H9 (cell line): Measurements from ENCODE around the gene OR8G5. TPM values are rescaled to one million over a fixed set of nuclear protein-coding genes. Genes with fewer than 3 reads are reported as not detected.

Experiments
- DNase-seq: peaks from one replicate; pipeline ENCODE4 v3.0.0-alpha.2; 2017
- H2AFZ ChIP-seq: one replicate; pipeline ENCODE4 v1.6.1; 2013; ENCODE audit warnings: mild to moderate bottlenecking, low read length, control low read depth, moderate library complexity
- H2AK5ac ChIP-seq: 2 replicates; pipeline ENCODE4 v1.6.1; 2013; ENCODE audit warnings: low read length, control low read depth, mixed read lengths; ENCODE audit not compliant: insufficient read length
- H2BK120ac ChIP-seq: one replicate; pipeline ENCODE4 v1.6.1; 2013; ENCODE audit warnings: low read depth, mild to moderate bottlenecking, low read length, control low read depth, inconsistent platforms; ENCODE audit not compliant: poor library complexity, severe bottlenecking
- H2BK12ac ChIP-seq: 2 replicates; pipeline ENCODE4 v1.6.1; 2013; ENCODE audit warnings: low read length, control low read depth, mixed read lengths, low read depth; ENCODE audit not compliant: insufficient read length
- H2BK15ac ChIP-seq: 2 replicates; pipeline ENCODE4 v1.6.1; 2013; ENCODE audit warnings: low read depth, low read length, control low read depth
- H2BK20ac ChIP-seq: one replicate; pipeline ENCODE4 v1.6.1; 2013; ENCODE audit warnings: low read depth, mild to moderate bottlenecking, low read length, control low read depth, inconsistent platforms; ENCODE audit not compliant: poor library complexity, severe bottlenecking
- H2BK5ac ChIP-seq: 2 replicates; pipeline ENCODE4 v1.6.1; 2013; ENCODE audit warnings: low read length, control low read depth, mixed read lengths; ENCODE audit not compliant: insufficient read length
- H3K14ac ChIP-seq: 2 replicates; pipeline ENCODE4 v1.6.1; 2013; ENCODE audit warnings: low read length, control low read depth; ENCODE audit not compliant: insufficient read depth
- H3K18ac ChIP-seq: 2 replicates; pipeline ENCODE4 v1.6.1; 2013; ENCODE audit warnings: low read depth, mild to moderate bottlenecking, mixed read lengths, low read length, control low read depth; ENCODE audit not compliant: insufficient read length
- H3K23ac ChIP-seq: 2 replicates; pipeline ENCODE4 v1.6.1; 2013; ENCODE audit warnings: low read length, control low read depth, mixed read lengths, low read depth; ENCODE audit not compliant: insufficient read length
- H3K23me2 ChIP-seq: 2 replicates; pipeline ENCODE4 v1.6.1; 2013; ENCODE audit warnings: low read depth, mild to moderate bottlenecking, mixed read lengths, low read length, control low read depth; ENCODE audit not compliant: insufficient read length, poor library complexity, severe bottlenecking
- H3K27ac ChIP-seq: 2 replicates; pipeline ENCODE4 v1.5.1; 2013; ENCODE audit warnings: low read length, control low read depth, mixed read lengths, low read depth; ENCODE audit not compliant: insufficient read length
- H3K27me3 ChIP-seq: 2 replicates; pipeline ENCODE4 v1.6.1; 2013; ENCODE audit warnings: low read length, control low read depth, inconsistent platforms; ENCODE audit not compliant: insufficient read depth
- H3K4ac ChIP-seq: 2 replicates; pipeline ENCODE4 v1.6.1; 2013; ENCODE audit warnings: low read depth, mild to moderate bottlenecking, control low read depth, inconsistent platforms, low read length, moderate library complexity
- H3K4me1 ChIP-seq: 2 replicates; pipeline ENCODE4 v1.6.1; 2013; ENCODE audit warnings: low read length, control low read depth, inconsistent platforms; ENCODE audit not compliant: insufficient read depth
- H3K4me2 ChIP-seq: 2 replicates; pipeline ENCODE4 v1.6.1; 2013; ENCODE audit warnings: low read length, control low read depth, mixed read lengths; ENCODE audit not compliant: insufficient read length, insufficient read depth
- H3K56ac ChIP-seq: 2 replicates; pipeline ENCODE4 v1.6.1; 2013; ENCODE audit warnings: low read depth, mild to moderate bottlenecking, mixed read lengths, low read length, control low read depth; ENCODE audit not compliant: insufficient read length
- H3K79me1 ChIP-seq: 2 replicates; pipeline ENCODE4 v1.6.1; 2013; ENCODE audit warnings: low read depth, mild to moderate bottlenecking, moderate library complexity, low read length, control low read depth, inconsistent platforms; ENCODE audit not compliant: insufficient read depth, poor library complexity, severe bottlenecking
- H3K79me2 ChIP-seq: 2 replicates; pipeline ENCODE4 v1.6.1; 2013; ENCODE audit warnings: low read length, control low read depth, inconsistent platforms; ENCODE audit not compliant: insufficient read depth
- H3K9ac ChIP-seq: 2 replicates; pipeline ENCODE4 v1.6.1; 2013; ENCODE audit warnings: low read length, control low read depth, mixed read lengths; ENCODE audit not compliant: insufficient read length; ENCODE audit errors: extremely low read depth
- H3K9me3 ChIP-seq: one replicate; pipeline ENCODE4 v1.6.1; 2013; ENCODE audit warnings: low read depth, low read length, inconsistent platforms; ENCODE audit not compliant: control insufficient read depth
- H3T11ph ChIP-seq: one replicate; pipeline ENCODE4 v1.6.1; 2013; ENCODE audit warnings: mild to moderate bottlenecking, low read length, control low read depth, inconsistent platforms
- H4K20me1 ChIP-seq: one replicate; pipeline ENCODE4 v1.6.1; 2013; ENCODE audit not compliant: control insufficient read depth, insufficient read length, insufficient read depth
- H4K5ac ChIP-seq: 2 replicates; pipeline ENCODE4 v1.6.1; 2013; ENCODE audit warnings: low read depth, mild to moderate bottlenecking, mixed read lengths, low read length, control low read depth; ENCODE audit not compliant: insufficient read length
- H4K8ac ChIP-seq: replicated peaks from 2 replicates; pipeline ENCODE4 v1.6.1; 2013; ENCODE audit warnings: low read length, control low read depth, mixed read lengths, low read depth; ENCODE audit not compliant: insufficient read length
- H4K91ac ChIP-seq: 2 replicates; pipeline ENCODE4 v1.6.1; 2013; ENCODE audit warnings: low read depth, mild to moderate bottlenecking, moderate library complexity, mixed read lengths, low read length, control low read depth; ENCODE audit not compliant: insufficient read length
- H3K27ac Mint-ChIP-seq, 3 experiments: 2 replicates in 2 of 3; 3 replicates in 1 of 3; pipeline ENCODE4 v1.8.0; 2020 to 2021; ENCODE audit warnings: mixed read lengths in 3 of 3, mild to moderate bottlenecking in 1 of 3, moderate library complexity in 1 of 3
- H3K27me3 Mint-ChIP-seq: 2 replicates; pipeline ENCODE4 v1.8.0; 2021; ENCODE audit warnings: low read depth, mild to moderate bottlenecking, moderate library complexity, mixed read lengths
- H3K36me3 Mint-ChIP-seq, 3 experiments: 2 replicates in 2 of 3; 3 replicates in 1 of 3; pipeline ENCODE4 v1.8.0; 2020 to 2021; ENCODE audit warnings: low read depth in 3 of 3, mixed read lengths in 3 of 3; ENCODE audit not compliant: insufficient read depth in 1 of 3
- H3K4me1 Mint-ChIP-seq, 2 experiments: 2 replicates each; pipeline ENCODE4 v1.8.0; 2020; ENCODE audit warnings: mixed read lengths in 2 of 2
- H3K4me3 Mint-ChIP-seq, 2 experiments: 2 replicates in 1 of 2; 3 replicates in 1 of 2; pipeline ENCODE4 v1.8.0; 2020 to 2021; ENCODE audit warnings: mild to moderate bottlenecking in 2 of 2, mixed read lengths in 2 of 2, moderate library complexity in 1 of 2
- H3K9me3 Mint-ChIP-seq, 2 experiments: 2 replicates in 1 of 2; 3 replicates in 1 of 2; pipeline ENCODE4 v1.8.0; 2020; ENCODE audit warnings: mild to moderate bottlenecking in 2 of 2, mixed read lengths in 2 of 2, moderate library complexity in 1 of 2
- CTCF ChIP-seq: fragments of 200-600 bp; sonication (generic); conservative IDR thresholded peaks from 3 replicates; pipeline ENCODE4 v1.8.0; 2021; ENCODE audit warnings: antibody characterized with exemption, mild to moderate bottlenecking
- WGBS: extraction: QIAGEN DNeasy Blood & Tissue Kit; methylation state at CpG from one replicate; pipeline ENCODE4 v1.1.7; 2013; ENCODE audit warnings: missing lambda C conversion rate, low lambda C conversion rate, mixed read lengths; ENCODE audit not compliant: insufficient read length; ENCODE audit errors: extremely low coverage; 5-methylcytosine and 5-hydroxymethylcytosine counted together
- total RNA-seq: library from RNA; stranded (reverse); gene quantifications from 2 replicates; pipeline ENCODE4 v1.2.1, GENCODE V29; 2021

The OR8G5 gene
- total RNA-seq, 1 experiment from 2014 or later, result not detected

- Mint-ChIP-seq H3K27me3 (no peaks in the 10 kb centered on the region), H3K27ac (no peak overlapping the region), H3K4me1 (no peaks in the 10 kb centered on the region), H3K9me3 (no peaks in the 10 kb centered on the region), H3K4me3 (no peak overlapping the region), H3K36me3 (no peaks in the 10 kb centered on the region)
- Histone ChIP-seq H3K4me2 (no peak overlapping the region), H3T11ph (no peak overlapping the region), H4K5ac (no peak overlapping the region), H2BK120ac (no peak overlapping the region), H3K56ac (no peak overlapping the region), H3K14ac (no peak overlapping the region), H3K9me3 (no peaks in the 10 kb centered on the region), H3K18ac (no peak overlapping the region), H3K27me3 (no peaks in the 10 kb centered on the region), H3K23me2 (no peaks in the 10 kb centered on the region), H3K4ac (no peak overlapping the region), H3K9ac (no peak overlapping the region), H2AK5ac (no peak overlapping the region), H2BK20ac (no peak overlapping the region), H3K79me2 (0 out of 2 replicates have a peak, but pooled peaks cover 2% of the 10 kb centered on the region), H2AFZ (no peak overlapping the region), H4K20me1 (no peaks in the 10 kb centered on the region), H4K8ac (no peak overlapping the region), H2BK5ac (no peak overlapping the region), H4K91ac (no peak overlapping the region), H3K4me1 (no peaks in the 10 kb centered on the region), H3K23ac (no peak overlapping the region), H2BK12ac (no peak overlapping the region), H3K27ac (no peak overlapping the region), H2BK15ac (no peak overlapping the region), H3K79me1 (no peaks in the 10 kb centered on the region)
- no peak for DNase-seq
- no CpG with 5 or more reads among the region's 6 CpGs for WGBS
- no peak for TF ChIP-seq CTCF
Measured at GRCh38 chr11:124207102-124207792, 48.9 kb upstream of the OR8G5 start.
